SIG-M5 treated with dmso at 0.1 percent for 504 hours (cell line): Measurements from ENCODE around the gene SPATA24.

ENCODE experiments used
- DNase-seq: peaks from one replicate; lab custom pipeline; 2025; ENCODE audit not compliant: unreplicated experiment; lab: John Stamatoyannopoulos, UW

SPATA24 gene

GRCh38 chr5:139383993-139384590 lies 19.8 kb downstream of the SPATA24 start:
- DNase-seq, result no peak

- no peak for DNase-seq
These were observed 20.5 kb downstream of the SPATA24 start, which contains the start of gene SLC23A1 for GRCh38 chr5:139383275-139383992. TSS of gene SLC23A1 (minus strand) at chr5:139383297. CDS start at chr5:139383253, 44 bp downstream.

GRCh38 chr5:139382807-139383206 lies 21.1 kb downstream of the SPATA24 start:
- DNase-seq, result no peak

- no peak for DNase-seq
These were observed 21.8 kb downstream of the SPATA24 start for GRCh38 chr5:139381837-139382761.

- DNase-seq, result no peak
These were observed 24.1 kb downstream of the SPATA24 start for GRCh38 chr5:139379626-139380449.

- DNase-seq, result no peak
These were observed 24.9 kb downstream of the SPATA24 start for GRCh38 chr5:139378941-139379361.

GRCh38 chr5:139378101-139378825 lies 25.6 kb downstream of the SPATA24 start:
- DNase-seq, result no peak

GRCh38 chr5:139377226-139377625 lies 26.7 kb downstream of the SPATA24 start:
- no peak for DNase-seq

- DNase-seq, result no peak
These were observed 27.5 kb downstream of the SPATA24 start for GRCh38 chr5:139376364-139376763.

- DNase-seq, result no peak
These were observed 29.0 kb downstream of the SPATA24 start for GRCh38 chr5:139374909-139375308.

- DNase-seq, result no peak
These were observed 32.1 kb downstream of the SPATA24 start for GRCh38 chr5:139371482-139372435.

GRCh38 chr5:139369181-139369580 lies 34.7 kb downstream of the SPATA24 start:
- no peak for DNase-seq

- no peak for DNase-seq
These were observed 35.3 kb downstream of the SPATA24 start for GRCh38 chr5:139368613-139369012.

- DNase-seq, result no peak
These were observed 39.4 kb downstream of the SPATA24 start for GRCh38 chr5:139364466-139364865.

- DNase-seq, result no peak
These were observed 40.0 kb downstream of the SPATA24 start for GRCh38 chr5:139363937-139364336.

- DNase-seq, result no peak
These were observed 42.0 kb downstream of the SPATA24 start for GRCh38 chr5:139361835-139362429.

- no peak for DNase-seq
These were observed 43.5 kb downstream of the SPATA24 start for GRCh38 chr5:139360384-139360783.

- no peak for DNase-seq
These were observed 45.8 kb downstream of the SPATA24 start for GRCh38 chr5:139358064-139358463.
